Stomach (tissue), 9 donors: ENCODE measurements around the gene ITPR1. TPM values are rescaled to one million over a fixed set of nuclear protein-coding genes. Genes with fewer than 3 reads are reported as not detected.

ENCODE experiments used
- DNase-seq, 2 donors: peaks; one replicate each; pipeline versions ENCODE4 v3.0.0 to v3.0.0-alpha.2; 2013 to 2019
- H3K27ac ChIP-seq, 5 donors: fragments of 200-600 bp in 4 of 5; sonication (generic) in 4 of 5; one replicate each; pipeline ENCODE4 v1.5.1; 2013 to 2019; ENCODE audit warnings: mild to moderate bottlenecking in 1 of 5, moderate library complexity in 1 of 5
- H3K27me3 ChIP-seq, 3 donors: fragments of 200-600 bp; sonication (generic); one replicate each; pipeline ENCODE4 v1.5.1; 2017 to 2019; ENCODE audit warnings: mixed run types in 1 of 3
- H3K36me3 ChIP-seq, 4 donors: fragments of 200-600 bp; sonication (generic); 1 replicate in 3 of 4; 2 replicates in 1 of 4; pipeline ENCODE4 v1.5.1; 2016 to 2019
- H3K4me1 ChIP-seq, 4 donors: fragments of 200-600 bp; sonication (generic); one replicate each; pipeline ENCODE4 v1.5.1; 2016 to 2019
- H3K4me3 ChIP-seq, 4 donors: fragments of 200-600 bp; sonication (generic) in 3 of 4; one replicate each; pipeline ENCODE4 v1.5.1; 2016 to 2019; ENCODE audit warnings: mild to moderate bottlenecking in 1 of 4
- H3K9me3 ChIP-seq, 4 donors: fragments of 200-600 bp; sonication (generic); one replicate each; pipeline ENCODE4 v1.5.1; 2016 to 2019
- EP300 ChIP-seq: sonication (generic); formaldehyde crosslinking; IDR thresholded peaks from one replicate; pipeline ENCODE4 v1.6.1; 2017; ENCODE audit warnings: antibody characterized with exemption
- POLR2A ChIP-seq, 4 donors: fragments of 450-650 bp; IDR thresholded peaks; one replicate each; pipeline ENCODE4 v1.6.1; 2016; ENCODE audit warnings: antibody characterized with exemption in 4 of 4, control low read depth in 2 of 4, mild to moderate bottlenecking in 1 of 4, moderate library complexity in 1 of 4
- POLR2AphosphoS5 ChIP-seq, 3 donors: sonication (generic); formaldehyde crosslinking; IDR thresholded peaks; one replicate each; pipeline ENCODE4 v1.6.1; 2016; ENCODE audit warnings: antibody characterized with exemption in 3 of 3
- WGBS, 5 donors: extraction: QIAGEN DNeasy Blood & Tissue Kit in 3 of 5; methylation state at CpG; one replicate each; pipeline versions ENCODE4 v1.1.5 to v1.1.7; 2013 to 2018; 5-methylcytosine and 5-hydroxymethylcytosine counted together
- intact Hi-C: fragments of 100-400 bp; cut with DNase I; formaldehyde crosslinking; loops from one replicate; pipeline ENCODE4 v1.15.1; 2023; ENCODE audit warnings: low total_unique reads
- polyA plus RNA-seq, 3 donors: library from polyadenylated mRNA; stranded (reverse); fragments of 200-250 nt; gene quantifications; one replicate each; pipeline ENCODE4 v1.2.3, GENCODE V29; 2013
- total RNA-seq, 5 donors: library from RNA; depleted of rRNA; stranded (reverse); fragments of >200 nt; gene quantifications; one replicate each; pipeline versions ENCODE4 v1.1.0 to v1.2.3, GENCODE V29; 2014 to 2016
- TF ChIP-seq, protein P1 (sequence below), 7 experiments: fragments of 450-650 bp in 4 of 7; fragments of 200-600 bp in 3 of 7; sonication (generic) in 3 of 7; IDR thresholded peaks; one replicate each; pipeline ENCODE4 v1.5.1; 2016 to 2019; ENCODE audit warnings: antibody characterized with exemption in 7 of 7, control low read depth in 2 of 7, mild to moderate bottlenecking in 1 of 7
- donor health status: healthy with polysubstance abuse.
- donor health status: Bipolar disorder and iron deficiency.
- donor health status: healthy.

ITPR1 gene
- total and polyA plus RNA-seq, 8 donors = 6.6 to 192 (median 32.9) TPM

DNA sequence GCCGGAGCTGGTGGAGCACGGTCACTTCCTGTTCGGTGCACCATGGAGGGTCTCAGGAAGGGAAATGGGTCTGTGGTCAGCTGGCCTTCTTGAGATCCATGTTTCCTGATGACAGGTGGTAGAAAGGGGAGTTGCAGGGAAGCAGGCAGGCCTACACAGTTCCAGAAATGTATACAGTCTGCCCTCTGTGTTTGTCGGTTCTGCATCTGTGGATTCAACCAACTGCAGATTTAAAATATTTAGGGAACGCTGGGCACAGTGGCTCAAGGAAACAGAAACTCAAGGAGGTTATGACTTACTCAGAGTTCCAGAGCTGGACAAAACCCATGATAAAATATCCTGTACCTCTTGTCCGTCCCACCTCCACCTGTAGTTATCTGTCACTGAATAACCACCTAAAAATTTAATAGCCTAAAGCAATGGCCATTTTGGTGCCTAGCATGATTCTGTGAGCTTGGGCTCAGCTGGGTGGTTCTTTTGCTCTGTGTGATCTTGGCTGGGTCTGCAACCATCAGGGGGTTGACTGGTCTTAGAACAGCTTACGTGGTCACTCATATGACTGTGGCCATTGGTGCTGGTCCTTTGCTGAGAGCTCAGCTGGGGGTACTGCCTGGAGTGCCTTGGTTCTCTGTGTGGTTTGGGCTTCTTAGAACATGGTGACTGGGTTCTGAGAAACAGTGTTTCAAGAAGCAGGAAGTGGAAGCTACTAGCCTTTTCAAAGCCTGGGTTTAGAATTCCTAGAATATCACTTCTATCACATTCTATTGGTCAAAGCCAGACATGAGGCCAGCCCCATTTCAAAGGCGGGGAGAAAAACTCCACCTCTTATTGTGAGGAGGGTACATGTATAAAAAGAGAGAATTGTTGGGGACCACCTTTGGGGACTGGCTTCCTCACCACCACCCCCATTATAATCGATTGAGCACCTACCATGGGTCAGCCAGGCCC lies 246.4 kb downstream of the ITPR1 start:
- TF ChIP-seq POLR2A (IDR thresholded peaks at IDR 0.05) (no peak), POLR2AphosphoS5 (IDR thresholded peaks at IDR 0.05) (no peak), EP300 (no peak)
- TF ChIP-seq, protein P1, sequence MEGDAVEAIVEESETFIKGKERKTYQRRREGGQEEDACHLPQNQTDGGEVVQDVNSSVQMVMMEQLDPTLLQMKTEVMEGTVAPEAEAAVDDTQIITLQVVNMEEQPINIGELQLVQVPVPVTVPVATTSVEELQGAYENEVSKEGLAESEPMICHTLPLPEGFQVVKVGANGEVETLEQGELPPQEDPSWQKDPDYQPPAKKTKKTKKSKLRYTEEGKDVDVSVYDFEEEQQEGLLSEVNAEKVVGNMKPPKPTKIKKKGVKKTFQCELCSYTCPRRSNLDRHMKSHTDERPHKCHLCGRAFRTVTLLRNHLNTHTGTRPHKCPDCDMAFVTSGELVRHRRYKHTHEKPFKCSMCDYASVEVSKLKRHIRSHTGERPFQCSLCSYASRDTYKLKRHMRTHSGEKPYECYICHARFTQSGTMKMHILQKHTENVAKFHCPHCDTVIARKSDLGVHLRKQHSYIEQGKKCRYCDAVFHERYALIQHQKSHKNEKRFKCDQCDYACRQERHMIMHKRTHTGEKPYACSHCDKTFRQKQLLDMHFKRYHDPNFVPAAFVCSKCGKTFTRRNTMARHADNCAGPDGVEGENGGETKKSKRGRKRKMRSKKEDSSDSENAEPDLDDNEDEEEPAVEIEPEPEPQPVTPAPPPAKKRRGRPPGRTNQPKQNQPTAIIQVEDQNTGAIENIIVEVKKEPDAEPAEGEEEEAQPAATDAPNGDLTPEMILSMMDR (IDR thresholded peaks at IDR 0.05) = no peak
- Histone ChIP-seq H3K4me3 (no peak overlapping the region), H3K27ac (peak overlapping the region in 4 of 5 donors; percentile 87 to 93 (median 90)), H3K4me1 (peaks cover 19 to 69% (median 29%) of the 10 kb centered on the region in 4 donors), H3K36me3 (peaks cover 0 to 23% (median 13%) of the 10 kb centered on the region in 4 donors), H3K9me3 (no peaks in the 10 kb centered on the region), H3K27me3 (no peaks in the 10 kb centered on the region)
- DNase-seq = no peak
- 84 to 96% (median 95%) methylated on average over 9 of the region's 9 CpGs for WGBS, 5 donors
- intact Hi-C loops = no loop called here

DNA sequence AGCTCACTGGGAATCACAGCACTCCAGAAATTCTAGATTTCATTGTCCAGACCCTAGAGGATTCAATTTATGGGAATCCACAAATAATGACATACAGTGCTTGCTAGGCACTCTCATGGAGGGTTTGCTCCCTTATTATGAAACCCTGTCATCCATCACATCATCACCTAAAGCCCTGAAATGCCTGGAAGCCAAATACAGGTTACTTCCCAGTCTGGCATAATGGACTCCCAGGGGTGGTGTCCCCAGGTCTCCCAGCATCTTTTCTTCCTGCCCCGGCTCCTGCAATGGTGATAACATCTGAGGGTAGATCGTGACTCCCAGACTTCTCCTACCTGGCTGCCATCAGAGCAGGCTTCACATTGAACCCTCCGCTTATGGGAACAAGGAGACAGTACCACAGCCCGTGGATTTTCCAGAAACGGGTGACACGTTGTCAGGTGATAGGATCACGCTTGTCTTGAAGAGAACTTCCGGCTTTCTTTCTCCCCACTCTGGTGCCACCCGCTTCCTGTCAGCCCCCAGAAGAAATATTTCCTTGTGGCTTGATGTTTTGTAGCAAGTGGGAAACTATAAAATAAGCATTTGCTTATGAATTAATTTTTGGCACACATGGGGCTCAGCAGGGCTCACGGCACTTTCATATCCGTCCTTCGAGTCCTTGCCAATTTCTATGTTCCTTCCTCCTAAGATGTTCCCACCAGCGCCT lies 247.4 kb downstream of the ITPR1 start:
- no peaks in the 10 kb centered on the region for H3K9me3 ChIP-seq
- DNase-seq = no peak
- peaks cover 19 to 70% (median 26%) of the 10 kb centered on the region in 4 donors for H3K4me1 ChIP-seq
- H3K27me3 ChIP-seq = no peaks in the 10 kb centered on the region
- intact Hi-C loops = no loop called here
- peaks cover 0 to 13% (median 7%) of the 10 kb centered on the region in 4 donors for H3K36me3 ChIP-seq
- 59 to 74% (median 69%) methylated on average over 13 of the region's 13 CpGs for WGBS, 5 donors
- no peak for TF ChIP-seq EP300
- no peak overlapping the region for H3K4me3 ChIP-seq
- peak overlapping the region; percentile 17 to 93 (median 89) for H3K27ac ChIP-seq

DNA sequence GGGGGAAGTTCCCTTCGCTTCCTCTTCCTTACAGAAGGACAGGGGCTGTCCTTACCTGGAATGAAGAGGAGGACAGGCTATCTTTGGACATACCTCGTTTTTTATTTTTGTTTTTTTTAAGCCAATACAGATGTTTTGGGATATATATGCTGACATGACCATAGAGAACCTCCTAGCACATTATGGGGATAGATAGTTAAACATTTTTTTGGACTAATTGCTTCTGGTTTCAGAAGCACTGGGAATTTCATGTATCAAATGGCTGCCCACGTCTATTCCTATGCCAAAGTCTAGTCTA lies 247.9 kb downstream of the ITPR1 start:
- no peak for TF ChIP-seq POLR2AphosphoS5 (IDR thresholded peaks at IDR 0.05)
- TF ChIP-seq, protein P1 (IDR thresholded peaks at IDR 0.05) = no peak
- no peak for TF ChIP-seq EP300
- no peak for TF ChIP-seq POLR2A (IDR thresholded peaks at IDR 0.05)
- intact Hi-C loops = no loop called here

DNA sequence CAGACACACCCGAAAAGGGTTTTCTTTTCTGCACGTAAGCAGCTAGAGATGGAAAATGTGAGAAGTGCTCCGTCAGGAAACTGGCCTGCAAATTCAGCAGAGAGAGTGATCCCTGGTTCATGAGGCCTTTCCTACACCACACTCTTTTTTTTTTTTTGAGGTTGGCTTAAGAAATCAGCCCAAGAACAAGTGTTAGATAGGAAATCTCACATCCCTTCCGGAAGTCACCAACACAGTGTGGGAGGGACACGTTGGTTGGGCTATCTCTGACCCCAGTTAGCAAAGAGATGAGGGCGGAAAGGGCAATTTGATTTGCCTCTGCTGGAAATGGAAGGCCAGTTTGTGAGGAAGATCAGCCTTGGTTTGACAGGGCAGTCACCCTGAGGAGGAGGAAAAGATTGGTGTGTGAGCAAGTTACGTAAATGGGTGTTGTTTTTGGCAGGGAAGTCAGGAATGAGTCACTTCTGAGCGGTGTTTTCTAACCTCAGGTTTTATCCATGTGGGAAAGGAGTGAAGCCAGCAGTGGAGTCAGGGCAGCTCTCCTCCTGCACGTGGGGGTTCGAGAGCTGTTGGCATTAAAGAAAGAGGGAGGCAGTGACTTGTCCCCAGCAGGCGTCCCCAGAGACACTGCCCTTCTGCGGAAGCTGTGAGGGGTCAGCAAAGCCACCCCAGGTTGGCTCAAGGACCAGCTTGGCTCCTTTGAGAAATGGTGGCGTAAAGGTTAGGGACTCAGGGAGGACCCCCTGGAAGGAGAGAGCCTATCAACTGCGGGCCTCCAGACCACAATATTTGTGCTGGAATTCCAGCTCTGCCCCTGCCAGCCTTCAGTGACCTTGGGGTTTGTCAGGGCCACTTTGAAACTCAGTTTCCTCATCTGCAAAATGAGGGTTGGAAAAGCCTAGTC lies 248.5 kb downstream of the ITPR1 start:
- peak; percentile 65 to 86 for DNase-seq
- H3K4me3 ChIP-seq = no peak overlapping the region
- 27 to 40% (median 30%) methylated on average over 14 of the region's 14 CpGs for WGBS, 5 donors
- peak; percentile 69 to 89 (median 89) for TF ChIP-seq POLR2AphosphoS5 (IDR thresholded peaks at IDR 0.05)
- TF ChIP-seq, protein P1 (IDR thresholded peaks at IDR 0.05) = no peak
- peak overlapping the region; percentile 87 to 95 (median 91) for H3K27ac ChIP-seq
- H3K9me3 ChIP-seq = no peaks in the 10 kb centered on the region
- H3K4me1 ChIP-seq = peaks cover 17 to 59% (median 29%) of the 10 kb centered on the region in 4 donors
- H3K36me3 ChIP-seq = peaks cover 0 to 13% (median 5%) of the 10 kb centered on the region in 4 donors
- intact Hi-C loops = no loop called here
- no peaks in the 10 kb centered on the region for H3K27me3 ChIP-seq

More for the DNA sequence above, 247.9 kb downstream of the ITPR1 start:
- Histone ChIP-seq H3K27me3 (no peaks in the 10 kb centered on the region), H3K9me3 (no peaks in the 10 kb centered on the region), H3K4me1 (peaks cover 19 to 65% (median 27%) of the 10 kb centered on the region in 4 donors), H3K27ac (peak overlapping the region; percentile 87 to 95 (median 91)), H3K4me3 (no peak overlapping the region), H3K36me3 (peaks cover 0 to 15% (median 9%) of the 10 kb centered on the region in 4 donors)
- WGBS, 5 donors = 44 to 51% (median 49%) methylated on average over 3 of the region's 3 CpGs
- DNase-seq = no peak
